Smooth muscle cell (in vitro differentiated cells): Measurements from ENCODE around the gene HAAO. TPM values are rescaled to one million over a fixed set of nuclear protein-coding genes. Genes with fewer than 3 reads are reported as not detected.
"Not testable (repeated sequence)": the region's sequence is repeated elsewhere in the genome, so short reads cannot be mapped to it uniquely, and the experiment has no call there.

Experiments used
- DNase-seq: peaks from one replicate; lab custom pipeline; 2025; ENCODE audit not compliant: unreplicated experiment; lab: John Stamatoyannopoulos, UW
- H2AFZ ChIP-seq: fragments of 200-600 bp; sonication (generic); 2 replicates; pipeline ENCODE4 v1.6.0; 2016; ENCODE audit warnings: antibody characterized with exemption, low read depth, mild to moderate bottlenecking
- H3F3A ChIP-seq: fragments of 200-600 bp; sonication (generic); 2 replicates; pipeline ENCODE4 v1.6.0; 2017; ENCODE audit warnings: antibody characterized with exemption, low read depth
- H3K27ac ChIP-seq: fragments of 200-600 bp; sonication (generic); 2 replicates; pipeline ENCODE4 v1.5.1; 2016; ENCODE audit warnings: low read depth, mild to moderate bottlenecking
- H3K27me3 ChIP-seq: fragments of 200-600 bp; sonication (generic); 2 replicates; pipeline ENCODE4 v1.6.1; 2016; ENCODE audit warnings: low read depth, mild to moderate bottlenecking
- H3K36me3 ChIP-seq: fragments of 200-600 bp; sonication (generic); 2 replicates; pipeline ENCODE4 v1.5.1; 2016; ENCODE audit warnings: low read depth
- H3K4me1 ChIP-seq: fragments of 200-600 bp; sonication (generic); 2 replicates; pipeline ENCODE4 v1.5.1; 2016; ENCODE audit warnings: low read depth
- H3K4me2 ChIP-seq: fragments of 200-600 bp; sonication (generic); 2 replicates; pipeline ENCODE4 v1.6.0; 2016; ENCODE audit warnings: mild to moderate bottlenecking
- H3K4me3 ChIP-seq: fragments of 200-600 bp; sonication (generic); 2 replicates; pipeline ENCODE4 v1.5.1; 2016; ENCODE audit warnings: mild to moderate bottlenecking
- H3K79me2 ChIP-seq: fragments of 200-600 bp; sonication (generic); 2 replicates; pipeline ENCODE4 v1.6.0; 2016; ENCODE audit warnings: low read depth, mild to moderate bottlenecking
- H3K9ac ChIP-seq: fragments of 200-600 bp; sonication (generic); 2 replicates; pipeline ENCODE4 v1.6.0; 2016; ENCODE audit warnings: low read depth
- H3K9me3 ChIP-seq: fragments of 200-600 bp; sonication (generic); replicated peaks from 2 replicates; pipeline ENCODE4 v1.5.1; 2016; ENCODE audit warnings: low read depth
- H4K20me1 ChIP-seq: fragments of 200-600 bp; sonication (generic); 2 replicates; pipeline ENCODE4 v1.6.0; 2016; ENCODE audit warnings: low read depth
- CTCF ChIP-seq: fragments of 200-600 bp; sonication (generic); IDR thresholded peaks from 2 replicates; pipeline ENCODE4 v1.5.1; 2017; ENCODE audit warnings: borderline replicate concordance, mild to moderate bottlenecking, antibody characterized with exemption; ENCODE audit not compliant: insufficient read depth, poor library complexity, severe bottlenecking
- WGBS: methylation state at CpG from one replicate; pipeline ENCODE4 v1.1.7; 2016; ENCODE audit warnings: low lambda C conversion rate; 5-methylcytosine and 5-hydroxymethylcytosine counted together
- polyA plus RNA-seq: library from polyadenylated mRNA; unstranded; fragments of >200 nt; fragmentation: Nextera tagmentation; extraction: Ambion mirVana; gene quantifications from 2 replicates; pipeline ENCODE4 v1.2.1, GENCODE V29; 2016
- total RNA-seq: library from RNA; depleted of rRNA; stranded (reverse); fragments of >200 nt; gene quantifications from 2 replicates; pipeline ENCODE4 v1.2.3, GENCODE V29; 2014

HAAO gene
- total and polyA plus RNA-seq, 2 experiments from 2014 or later, result 4.5 to 10.3 TPM

DNA sequence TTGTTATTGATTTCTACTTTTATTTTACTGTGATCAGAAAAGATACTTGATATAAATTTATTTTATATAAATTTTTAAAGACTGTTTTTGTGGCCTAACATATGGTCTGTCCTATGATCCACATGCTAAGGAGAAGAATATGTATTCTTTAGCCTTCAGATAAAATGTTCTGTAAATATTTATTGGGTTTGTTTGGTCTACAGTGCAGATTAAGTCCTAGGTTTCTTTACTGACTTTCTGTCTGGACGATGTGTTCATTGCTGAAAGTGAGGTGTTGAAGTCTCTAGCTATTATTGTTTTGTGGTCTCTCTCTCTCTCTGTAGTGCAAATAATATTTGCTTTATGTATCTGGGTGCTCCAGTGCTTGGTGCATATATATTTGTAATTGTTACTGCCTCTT lies 58.5 kb downstream of the HAAO start:
- H3K9ac ChIP-seq, result no peak overlapping the region
- H3K4me3 ChIP-seq, result no peak overlapping the region
- no peaks in the 10 kb centered on the region for H3K9me3 ChIP-seq
- no peaks in the 10 kb centered on the region for H3K79me2 ChIP-seq
- H2AFZ ChIP-seq, result no peak overlapping the region
- peaks cover 9% of the 10 kb centered on the region for H3K36me3 ChIP-seq
- H3K27me3 ChIP-seq, result no peaks in the 10 kb centered on the region
- H3F3A ChIP-seq, result no peaks in the 10 kb centered on the region
- TF ChIP-seq CTCF, result no peak
- no peak overlapping the region for H3K27ac ChIP-seq
- no peaks in the 10 kb centered on the region for H4K20me1 ChIP-seq
- no peak for DNase-seq
- no peak overlapping the region for H3K4me2 ChIP-seq
- no peaks in the 10 kb centered on the region for H3K4me1 ChIP-seq
- 85% methylated on average over 1 of the region's 1 CpG for WGBS

GRCh38 chr2:42731316-42731715 lies 61.1 kb downstream of the HAAO start:
- H4K20me1 ChIP-seq, H3F3A ChIP-seq, H3K27ac ChIP-seq, H3K36me3 ChIP-seq, DNase-seq, H3K9ac ChIP-seq, H3K27me3 ChIP-seq, H3K4me1 ChIP-seq, H3K9me3 ChIP-seq, H3K4me2 ChIP-seq, H3K4me3 ChIP-seq, H3K79me2 ChIP-seq, H2AFZ ChIP-seq: not testable (repeated sequence)
- 98% methylated on average over 4 of the region's 4 CpGs for WGBS

DNA sequence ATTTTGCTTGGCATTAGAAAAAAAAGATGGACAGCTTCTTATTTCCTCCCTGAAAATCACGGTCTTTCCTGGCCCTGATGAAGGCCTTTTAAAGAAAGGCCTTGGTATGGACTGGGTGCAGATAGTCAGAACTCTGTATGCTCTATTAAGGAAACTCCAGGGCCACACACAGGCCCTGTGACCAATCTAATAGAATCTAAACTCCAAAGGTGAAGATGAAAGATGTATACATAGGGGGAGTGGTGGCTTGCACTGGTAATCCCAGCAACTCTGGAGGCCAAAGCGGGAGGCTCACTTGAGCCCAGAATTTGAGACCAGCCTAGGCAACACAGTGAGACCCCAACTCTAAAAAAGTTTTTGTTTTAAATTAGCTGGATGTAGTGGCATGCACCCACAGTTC lies 65.7 kb downstream of the HAAO start:
- Histone ChIP-seq H3K9me3 (no peaks in the 10 kb centered on the region), H3K27me3 (no peaks in the 10 kb centered on the region), H3K36me3 (no peaks in the 10 kb centered on the region), H3K79me2 (no peaks in the 10 kb centered on the region), H4K20me1 (no peaks in the 10 kb centered on the region), H3K4me1 (no peaks in the 10 kb centered on the region), H3K27ac (no peak overlapping the region), H3K4me2 (no peak overlapping the region), H3F3A (peaks cover 5% of the 10 kb centered on the region), H3K4me3 (no peak overlapping the region), H3K9ac (no peak overlapping the region), H2AFZ (no peak overlapping the region)
- 100% methylated on average over 2 of the region's 2 CpGs for WGBS
- no peak for DNase-seq
- no peak for TF ChIP-seq CTCF

- DNase-seq, result no peak
- H2AFZ ChIP-seq, result no peak overlapping the region
- H3K9me3 ChIP-seq, result no peaks in the 10 kb centered on the region
- H3K9ac ChIP-seq, result no peak overlapping the region
- 86% methylated on average over 4 of the region's 4 CpGs for WGBS
- H3F3A ChIP-seq, result peaks cover 12% of the 10 kb centered on the region
- no peaks in the 10 kb centered on the region for H3K27me3 ChIP-seq
- H4K20me1 ChIP-seq, result no peaks in the 10 kb centered on the region
- H3K4me2 ChIP-seq, result no peak overlapping the region
- H3K27ac ChIP-seq, result no peak overlapping the region
- no peaks in the 10 kb centered on the region for H3K79me2 ChIP-seq
- no peak for TF ChIP-seq CTCF
- H3K4me3 ChIP-seq, result no peak overlapping the region
- H3K4me1 ChIP-seq, result no peaks in the 10 kb centered on the region
- H3K36me3 ChIP-seq, result no peaks in the 10 kb centered on the region
These were observed 66.7 kb downstream of the HAAO start for GRCh38 chr2:42725657-42726056.
